GM10266 (cell line): Measurements from ENCODE around the gene MAD1L1.
"Not testable (repeated sequence)": the region's sequence is repeated elsewhere in the genome, so short reads cannot be mapped to it uniquely, and the experiment has no call there.

Experiments
- DNase-seq: peaks from one replicate; pipeline ENCODE4 v3.0.0; 2012; ENCODE audit errors: extremely low spot score
- TF ChIP-seq, protein P1 (sequence below): IDR thresholded peaks from 2 replicates; pipeline ENCODE4 v1.5.1; 2012; ENCODE audit warnings: mild to moderate bottlenecking, low read depth; ENCODE audit not compliant: control insufficient read depth, insufficient read depth; ENCODE audit errors: missing control alignments

The MAD1L1 gene

DNA sequence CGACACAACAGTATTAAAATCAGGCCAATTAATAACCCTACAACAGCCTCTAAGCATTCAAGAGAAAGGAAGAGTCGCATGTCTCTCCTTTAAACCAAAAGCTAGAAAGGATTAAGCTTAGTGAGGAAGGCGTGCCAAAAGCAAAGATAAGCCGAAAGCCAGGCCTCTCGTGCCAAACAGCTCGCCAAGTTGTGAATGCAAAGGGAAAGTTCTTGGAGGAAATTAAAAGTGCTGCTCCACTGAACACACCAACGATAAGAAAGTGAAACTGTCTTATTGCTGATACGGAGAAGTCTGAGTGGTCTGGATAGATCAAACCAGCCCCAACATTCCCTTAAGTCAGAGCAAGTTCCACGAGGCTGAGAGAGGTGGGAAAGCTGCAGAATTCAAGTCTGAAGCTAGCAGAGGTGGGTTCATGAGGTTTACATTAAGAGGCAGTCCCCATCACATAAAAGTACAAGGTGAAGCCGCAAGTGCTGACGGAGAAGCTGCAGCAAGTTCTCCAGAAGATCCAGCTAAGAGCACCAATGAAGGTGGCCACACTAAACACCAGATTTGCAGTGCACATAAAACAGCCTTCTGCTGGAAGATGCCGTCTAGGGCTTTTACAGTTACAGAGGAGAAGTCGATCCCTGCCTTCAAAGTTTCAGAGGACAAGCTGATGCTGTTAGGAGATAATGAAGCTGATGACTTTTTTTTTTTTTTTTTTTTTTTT lies 194.8 kb downstream of the MAD1L1 start:
- DNase-seq = no peak
- TF ChIP-seq, protein P1, sequence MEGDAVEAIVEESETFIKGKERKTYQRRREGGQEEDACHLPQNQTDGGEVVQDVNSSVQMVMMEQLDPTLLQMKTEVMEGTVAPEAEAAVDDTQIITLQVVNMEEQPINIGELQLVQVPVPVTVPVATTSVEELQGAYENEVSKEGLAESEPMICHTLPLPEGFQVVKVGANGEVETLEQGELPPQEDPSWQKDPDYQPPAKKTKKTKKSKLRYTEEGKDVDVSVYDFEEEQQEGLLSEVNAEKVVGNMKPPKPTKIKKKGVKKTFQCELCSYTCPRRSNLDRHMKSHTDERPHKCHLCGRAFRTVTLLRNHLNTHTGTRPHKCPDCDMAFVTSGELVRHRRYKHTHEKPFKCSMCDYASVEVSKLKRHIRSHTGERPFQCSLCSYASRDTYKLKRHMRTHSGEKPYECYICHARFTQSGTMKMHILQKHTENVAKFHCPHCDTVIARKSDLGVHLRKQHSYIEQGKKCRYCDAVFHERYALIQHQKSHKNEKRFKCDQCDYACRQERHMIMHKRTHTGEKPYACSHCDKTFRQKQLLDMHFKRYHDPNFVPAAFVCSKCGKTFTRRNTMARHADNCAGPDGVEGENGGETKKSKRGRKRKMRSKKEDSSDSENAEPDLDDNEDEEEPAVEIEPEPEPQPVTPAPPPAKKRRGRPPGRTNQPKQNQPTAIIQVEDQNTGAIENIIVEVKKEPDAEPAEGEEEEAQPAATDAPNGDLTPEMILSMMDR = no peak

DNA sequence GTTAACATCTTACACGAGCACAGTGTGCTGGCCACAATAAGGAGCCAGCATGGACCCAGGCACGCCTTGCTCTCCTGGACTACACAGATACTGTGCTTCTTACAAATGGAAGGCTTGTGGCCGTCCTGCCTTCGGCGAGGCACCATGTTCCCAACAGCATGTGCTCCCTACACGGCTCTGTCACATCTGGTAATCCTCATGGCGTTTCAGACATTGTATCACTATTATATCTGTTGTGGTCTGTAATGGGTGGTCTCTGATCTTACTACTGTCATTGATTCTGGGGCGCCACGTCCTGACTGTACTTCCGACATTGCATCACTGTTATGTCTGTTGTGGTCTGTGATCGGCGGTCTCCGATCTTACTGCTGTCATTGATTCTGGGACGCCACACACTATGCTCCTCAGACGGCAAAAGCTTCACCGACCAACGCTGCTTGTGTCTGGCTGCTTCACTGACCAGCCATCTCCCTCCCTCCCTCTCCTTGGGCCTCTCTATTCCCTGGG lies 195.4 kb downstream of the MAD1L1 start:
- no peak for DNase-seq
- TF ChIP-seq, protein P1 = no peak

DNA sequence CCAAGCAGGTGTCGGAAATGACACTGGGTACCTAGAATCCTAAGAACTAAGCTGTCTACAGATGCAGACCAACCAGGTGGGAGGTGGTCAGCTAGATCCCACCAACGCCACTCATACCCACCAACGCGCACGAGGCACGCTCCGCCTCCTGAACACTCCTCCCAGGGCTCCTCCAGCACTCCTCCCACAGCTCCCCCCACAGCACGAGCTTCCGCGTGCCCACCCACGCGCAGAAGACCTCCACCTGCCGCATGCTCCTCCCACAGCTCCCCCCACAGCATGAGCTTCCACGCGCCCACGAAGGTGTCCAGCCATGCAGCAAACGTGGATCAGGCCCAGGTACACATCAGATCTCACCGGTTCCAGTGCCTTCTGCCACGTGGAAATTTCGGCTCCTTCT lies 196.0 kb downstream of the MAD1L1 start:
- TF ChIP-seq, protein P1 = no peak
- DNase-seq = no peak

DNA sequence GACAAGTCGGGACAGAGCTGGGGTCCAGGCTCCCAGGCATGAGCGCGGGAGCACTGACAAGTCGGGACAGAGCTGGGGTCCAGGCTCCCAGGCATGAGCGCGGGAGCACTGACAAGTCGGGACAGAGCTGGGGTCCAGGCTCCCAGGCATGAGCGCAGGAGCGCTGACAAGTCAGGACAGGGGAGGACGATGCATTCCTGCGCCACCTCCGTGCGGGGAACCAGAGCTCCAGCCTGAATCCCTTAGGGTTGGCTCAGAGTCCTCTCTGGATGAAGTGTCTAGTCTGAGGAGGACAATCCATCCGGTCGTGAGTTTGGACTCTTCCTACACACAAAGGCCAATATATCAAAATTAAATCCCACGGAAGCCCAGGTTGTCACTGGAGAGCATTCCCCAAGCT lies 196.5 kb downstream of the MAD1L1 start:
- DNase-seq = not testable (repeated sequence)

DNA sequence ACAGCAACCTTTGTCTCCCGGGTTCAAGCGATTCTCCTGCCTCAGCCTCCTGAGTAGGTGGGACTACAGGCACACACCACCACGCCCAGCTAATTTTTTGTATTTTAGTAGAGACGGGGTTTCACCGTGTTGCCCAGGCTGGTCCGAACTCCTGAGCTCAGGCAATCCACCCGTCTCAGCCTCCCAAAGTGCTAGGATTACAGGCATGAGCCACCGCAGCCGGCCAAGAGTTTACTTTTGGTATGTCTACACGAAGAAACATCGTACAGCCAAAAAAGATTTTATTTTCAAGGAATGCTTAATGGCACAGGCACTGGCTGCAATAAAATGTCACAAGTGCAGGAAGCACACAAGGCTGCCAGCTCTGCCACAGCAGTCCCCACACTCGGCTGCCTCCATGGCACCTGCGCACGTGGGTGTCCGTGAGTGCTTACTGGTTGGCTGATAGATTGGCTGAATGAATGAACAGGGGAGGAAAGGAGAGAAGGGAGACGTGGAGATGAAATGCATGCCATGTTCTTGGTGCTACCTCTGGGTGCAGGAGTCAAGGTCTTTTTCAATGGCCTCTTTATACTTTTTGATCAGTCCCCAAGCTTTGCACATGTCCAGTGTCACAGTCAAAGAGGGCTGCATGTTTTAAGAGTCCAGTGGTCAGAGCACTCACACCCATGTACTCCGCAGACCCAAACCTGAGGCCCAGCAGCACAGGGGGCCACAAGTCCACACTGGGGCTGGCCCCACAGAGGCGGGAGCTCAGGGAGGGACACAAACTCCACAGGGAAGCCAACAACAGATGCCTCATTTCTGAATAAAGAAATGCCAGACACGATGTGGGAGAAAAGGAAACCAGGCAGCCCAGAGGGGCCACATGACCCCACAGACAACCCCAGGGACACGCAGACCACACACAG lies 198.2 kb downstream of the MAD1L1 start:
- TF ChIP-seq, protein P1 = no peak
- no peak for DNase-seq

DNA sequence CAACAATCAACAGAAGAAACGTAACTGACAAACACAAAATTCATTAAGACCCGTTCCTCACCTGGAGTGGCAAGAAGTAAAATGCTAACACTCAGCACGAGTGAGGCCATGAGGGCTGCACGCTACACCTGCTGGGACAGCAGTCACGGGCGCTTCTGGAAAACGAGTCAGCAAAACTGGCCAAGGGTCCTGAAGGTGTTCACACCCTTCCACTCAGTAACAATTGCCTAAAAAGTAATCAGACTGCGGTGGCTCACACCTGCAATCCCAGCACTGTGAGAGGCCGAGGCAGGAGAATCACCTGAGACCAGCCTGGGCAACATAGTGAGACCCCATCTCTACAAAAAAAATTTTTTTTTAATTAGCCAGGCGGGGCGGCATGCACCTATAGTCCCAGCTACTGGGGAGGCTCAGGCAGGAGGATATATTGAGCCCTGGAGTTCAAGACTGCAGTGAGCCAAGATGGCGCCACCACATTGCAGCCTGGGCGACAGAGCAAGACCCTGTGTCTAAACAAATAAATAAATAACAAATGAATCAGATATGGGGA lies 199.1 kb downstream of the MAD1L1 start:
- no peak for DNase-seq
- TF ChIP-seq, protein P1 = no peak

DNA sequence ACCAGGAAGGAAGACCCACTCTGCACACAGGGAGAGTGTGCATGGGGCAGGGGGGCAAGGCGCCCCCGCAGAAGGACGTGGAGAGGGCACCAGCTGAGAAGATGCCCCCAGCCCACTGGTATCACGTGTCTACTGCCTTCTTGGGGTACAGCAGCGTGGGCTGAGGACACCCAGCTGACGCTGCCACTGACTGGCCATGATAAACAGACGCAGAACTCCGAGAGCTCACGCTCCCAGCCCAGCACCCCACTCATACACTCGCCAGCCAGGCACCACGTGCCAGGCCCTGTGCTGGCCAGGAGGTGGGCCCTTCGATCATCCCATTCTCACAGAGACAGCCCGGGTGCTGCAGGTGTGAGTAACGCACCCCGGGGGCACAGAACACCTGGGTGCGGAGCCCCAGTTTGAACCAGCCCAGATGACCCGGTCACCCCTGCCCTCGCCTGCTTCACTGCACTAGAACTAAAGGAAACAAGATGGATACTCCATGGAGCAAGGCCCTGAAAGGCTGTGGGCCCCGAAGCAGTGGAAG lies 199.8 kb downstream of the MAD1L1 start:
- TF ChIP-seq, protein P1 = no peak
- DNase-seq = no peak
